T-helper 22 cell (primary cell): ENCODE measurements around the gene SLC39A9.

Experiments used
- DNase-seq: peaks from one replicate; pipeline ENCODE4 v3.0.0-alpha.2; 2020; ENCODE audit warnings: low read depth

The SLC39A9 gene

DNA sequence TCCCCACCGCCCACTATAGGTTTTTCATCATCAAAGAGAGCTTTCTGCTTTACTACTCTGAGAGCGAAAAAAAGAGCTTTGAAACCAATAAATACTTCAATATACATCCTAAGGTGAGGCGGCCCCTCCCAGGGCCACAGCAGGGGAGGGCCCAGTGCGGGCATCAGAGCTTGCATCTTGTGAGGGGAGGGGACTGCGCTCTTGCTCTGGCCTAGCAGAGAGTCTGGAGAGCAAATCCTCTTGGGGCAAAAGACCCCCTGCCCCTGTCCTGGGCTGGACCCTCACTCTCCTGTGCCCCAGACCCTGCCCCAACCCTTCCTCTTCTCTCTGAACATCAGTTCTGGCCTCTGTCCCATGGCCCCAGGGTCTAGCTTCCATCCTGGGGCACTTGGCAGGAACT lies 101.6 kb downstream of the SLC39A9 start:
- DNase-seq: no peak

GRCh38 chr14:69500736-69501135 lies 102.2 kb downstream of the SLC39A9 start:
- DNase-seq: no peak

GRCh38 chr14:69501423-69501838 lies 102.9 kb downstream of the SLC39A9 start:
- DNase-seq: no peak

- no peak for DNase-seq
These were observed 106.3 kb downstream of the SLC39A9 start for GRCh38 chr14:69504775-69505174.

DNA sequence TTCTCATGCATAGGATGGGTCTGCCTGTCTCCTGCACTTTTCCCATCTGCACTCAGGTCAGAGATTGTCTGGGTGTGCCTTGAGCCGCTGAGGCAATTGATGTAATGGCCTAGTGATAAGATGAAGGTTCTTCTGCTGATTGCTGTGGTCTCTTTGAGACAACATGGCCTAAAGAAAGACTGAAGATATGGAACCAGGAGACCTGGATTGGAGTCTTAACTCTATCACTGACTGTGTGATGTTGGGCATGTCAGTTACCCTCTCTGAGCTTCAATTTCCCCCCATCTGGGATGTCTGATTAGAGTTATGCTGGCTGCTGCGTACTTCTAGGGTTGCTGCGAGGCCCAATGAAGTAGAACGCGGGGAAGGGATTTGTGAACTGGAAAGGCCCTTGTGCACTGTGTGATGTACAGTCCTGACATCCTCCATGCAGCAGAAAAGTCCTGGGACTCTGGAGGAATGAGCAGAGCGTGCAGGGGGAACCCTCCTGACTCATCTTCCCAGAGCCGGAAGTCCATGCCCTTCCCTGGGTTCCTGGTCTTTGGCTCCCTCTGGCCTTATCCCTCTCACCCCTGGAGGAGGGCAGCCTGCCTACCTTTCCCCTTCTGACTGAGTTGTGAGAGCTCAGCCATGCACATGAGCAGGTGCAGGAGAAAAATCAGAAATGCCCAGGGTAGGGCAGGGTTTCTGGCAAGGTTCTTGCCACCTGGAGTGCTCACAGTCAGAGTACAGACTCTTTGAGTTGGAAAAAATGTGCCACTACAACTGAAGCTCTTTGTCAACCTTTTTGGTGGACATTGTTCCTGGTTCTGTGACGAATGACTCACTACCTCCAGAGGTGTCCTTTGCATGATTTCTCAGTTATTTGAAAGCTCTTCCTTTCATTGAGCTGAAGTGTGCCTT lies 107.1 kb downstream of the SLC39A9 start:
- no peak for DNase-seq

DNA sequence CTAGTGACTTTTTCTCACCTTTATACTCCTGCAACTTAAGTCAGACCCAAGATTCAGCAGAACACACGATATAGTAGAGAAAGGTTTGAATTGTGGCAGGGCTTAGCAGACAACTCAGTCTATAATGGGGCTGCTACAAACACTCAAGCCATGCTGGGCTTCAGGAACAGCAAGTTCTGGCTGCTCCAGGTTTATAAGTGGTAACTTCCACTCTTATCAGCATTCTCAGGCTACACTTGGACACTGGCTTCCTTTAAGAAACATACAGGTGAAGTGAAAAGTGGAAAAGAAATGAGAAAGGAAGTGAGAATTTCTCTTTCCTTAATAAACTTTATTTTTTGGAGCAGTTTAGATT lies 107.7 kb downstream of the SLC39A9 start:
- no peak for DNase-seq
